B cell (primary cell): ENCODE results near the gene LGI4. TPM values are rescaled to one million over a fixed set of nuclear protein-coding genes. Genes with fewer than 3 reads are reported as not detected.

ENCODE experiments used
- ATAC-seq: fragments of 200-7000 bp; cut with Tn5 transposase; one replicate; pipeline ENCODE4 v1.10.0; 2021; ENCODE audit warnings: low read depth, mild to moderate bottlenecking, moderate number of reproducible peaks, moderate library complexity
- CTCF ChIA-PET: fragments of 350-600 bp; sonication (Branson Sonifier 250); formaldehyde crosslinking; loops from one replicate; lab custom pipeline; 2021; ENCODE audit warnings: antibody characterized with exemption, inconsistent platforms; lab: Charles Lee
- POLR2A ChIA-PET: fragments of 350-600 bp; sonication (Branson Sonifier 250); formaldehyde crosslinking; loops from one replicate; lab custom pipeline; 2021; ENCODE audit warnings: antibody characterized with exemption; lab: Charles Lee
- DNase-seq: peaks from one replicate; pipeline ENCODE4 v3.0.0; 2013
- H2AFZ ChIP-seq: 2 replicates; pipeline ENCODE4 v1.6.1; 2012; ENCODE audit warnings: mild to moderate bottlenecking, low read depth, low read length; ENCODE audit not compliant: insufficient read depth, poor library complexity, severe bottlenecking
- H3K27ac ChIP-seq, 2 donors: 1 replicate in 1 of 2; 2 replicates in 1 of 2; pipeline ENCODE4 v1.5.1; 2012 to 2013; ENCODE audit warnings: low read length in 2 of 2, mild to moderate bottlenecking in 2 of 2, moderate library complexity in 1 of 2
- H3K27me3 ChIP-seq, 4 experiments: fragments of 200-600 bp in 1 of 4; sonication (generic) in 1 of 4; replicated peaks in 1 of 4; 1 replicate in 2 of 4; 2 replicates in 2 of 4; pipeline versions ENCODE4 v1.6.1 to v1.7.0; 2013 to 2016; ENCODE audit warnings: low read length in 3 of 4, mild to moderate bottlenecking in 2 of 4, mixed read lengths in 1 of 4, moderate library complexity in 1 of 4; ENCODE audit not compliant: insufficient read depth in 4 of 4, control insufficient read depth in 3 of 4; ENCODE audit errors: control extremely low read depth in 1 of 4
- H3K36me3 ChIP-seq, 2 experiments: replicated peaks in 1 of 2; 1 replicate in 1 of 2; 2 replicates in 1 of 2; pipeline versions ENCODE4 v1.6.1 to v1.7.1; 2013; ENCODE audit warnings: low read length in 1 of 2; ENCODE audit not compliant: insufficient read depth in 2 of 2, control insufficient read depth in 1 of 2; ENCODE audit errors: control extremely low read depth in 1 of 2, extremely low read depth in 1 of 2
- H3K4me1 ChIP-seq, 2 donors: fragments of 200-600 bp in 1 of 2; sonication (generic) in 1 of 2; 1 replicate in 1 of 2; 2 replicates in 1 of 2; pipeline versions ENCODE4 v1.5.1 to v1.6.1; 2013 to 2017; ENCODE audit warnings: low read length in 2 of 2; ENCODE audit not compliant: control insufficient read depth in 2 of 2, insufficient read depth in 2 of 2
- H3K4me2 ChIP-seq: replicated peaks from 2 replicates; pipeline ENCODE3; 2012; ENCODE audit warnings: mild to moderate bottlenecking, low read depth, low read length; ENCODE audit not compliant: poor library complexity, severe bottlenecking
- H3K4me3 ChIP-seq, 5 experiments: fragments of 200-600 bp in 1 of 5; sonication (generic) in 1 of 5; 1 replicate in 3 of 5; 2 replicates in 2 of 5; pipeline versions ENCODE4 v1.5.1 to v1.7.0; 2011 to 2016; ENCODE audit warnings: low read length in 4 of 5, mild to moderate bottlenecking in 4 of 5, low read depth in 2 of 5, control low read depth in 1 of 5, moderate library complexity in 1 of 5; ENCODE audit not compliant: insufficient read depth in 1 of 5; ENCODE audit errors: control extremely low read depth in 1 of 5, extremely low read depth in 1 of 5
- H3K79me2 ChIP-seq: fragments of 200-600 bp; sonication (generic); one replicate; pipeline ENCODE4 v1.6.0; 2016; ENCODE audit warnings: low read length; ENCODE audit not compliant: control insufficient read depth, insufficient read depth
- H3K9ac ChIP-seq: fragments of 200-600 bp; sonication (generic); 2 replicates; pipeline ENCODE4 v1.6.1; 2017; ENCODE audit warnings: mild to moderate bottlenecking, low read length, moderate library complexity
- H3K9me3 ChIP-seq, 3 donors: one replicate each; pipeline versions ENCODE4 v1.6.1 to v1.7.1; 2013; ENCODE audit warnings: low read length in 2 of 3; ENCODE audit not compliant: control insufficient read depth in 2 of 3, insufficient read depth in 1 of 3; ENCODE audit errors: control extremely low read depth in 1 of 3
- H4K20me1 ChIP-seq: 2 replicates; pipeline ENCODE4 v1.6.0; 2012; ENCODE audit warnings: mild to moderate bottlenecking, low read length; ENCODE audit not compliant: insufficient read depth, control insufficient read depth, poor library complexity, severe bottlenecking
- H3K27ac Mint-ChIP-seq: one replicate; pipeline ENCODE4 v1.8.0; 2021; ENCODE audit warnings: mixed read lengths
- H3K27me3 Mint-ChIP-seq: one replicate; pipeline ENCODE4 v1.8.0; 2021; ENCODE audit warnings: mixed read lengths
- H3K4me1 Mint-ChIP-seq: one replicate; pipeline ENCODE4 v1.8.0; 2021; ENCODE audit warnings: mixed read lengths
- H3K4me3 Mint-ChIP-seq: one replicate; pipeline ENCODE4 v1.8.0; 2021; ENCODE audit warnings: mixed read lengths
- H3K9me3 Mint-ChIP-seq: one replicate; pipeline ENCODE4 v1.8.0; 2022; ENCODE audit warnings: mixed read lengths; ENCODE audit not compliant: insufficient read depth
- EZH2 ChIP-seq: IDR thresholded peaks from 2 replicates; pipeline ENCODE4 v1.6.1; 2012; ENCODE audit warnings: borderline replicate concordance, low read depth, mild to moderate bottlenecking, moderate library complexity, low read length; ENCODE audit not compliant: insufficient read depth, poor library complexity, severe bottlenecking
- WGBS: methylation state at CpG from one replicate; pipeline ENCODE4 v1.1.5; 2013; ENCODE audit warnings: missing lambda C conversion rate; ENCODE audit not compliant: insufficient coverage; 5-methylcytosine and 5-hydroxymethylcytosine counted together
- intact Hi-C: fragments of 100-400 bp; cut with micrococcal nuclease; formaldehyde crosslinking; loops from one replicate; pipeline ENCODE4 v1.10.0; 2022
- polyA plus RNA-seq: library from polyadenylated mRNA; depleted of rRNA; stranded (reverse); fragments of >200 nt; gene quantifications from 2 replicates; pipeline ENCODE4 v1.2.3, GENCODE V29; 2012
- total RNA-seq, 2 donors: library from RNA; stranded (reverse); fragments of 120-200 nt in 1 of 2; gene quantifications; 1 replicate in 1 of 2; 2 replicates in 1 of 2; pipeline versions ENCODE4 v1.2.3 to v1.2.4, GENCODE V29; 2013 to 2022
- TF ChIP-seq, protein P1 (sequence below): fragments of 200-600 bp; IDR thresholded peaks from one replicate; pipeline ENCODE4 v1.8.0; 2022; ENCODE audit warnings: antibody characterized with exemption, mild to moderate bottlenecking

Gene LGI4
- total and polyA plus RNA-seq, 2 donors (not counting 1 experiment from before 2014, with no cell fraction given), result 0.40 to 0.59 TPM

GRCh38 chr19:35162471-35163326 is 27.8 kb upstream of the LGI4 start:
- 100% methylated on average over 4 of the region's 6 CpGs for WGBS
- Mint-ChIP-seq H3K4me3 (no peak overlapping the region), H3K27ac (peak overlapping the region; percentile 32), H3K9me3 (no peaks in the 10 kb centered on the region), H3K27me3 (no peaks in the 10 kb centered on the region), H3K4me1 (peaks cover 35% of the 10 kb centered on the region)
- H3K9ac ChIP-seq, result no peak overlapping the region
- H4K20me1 ChIP-seq, result peaks cover 30% of the 10 kb centered on the region
- no peak overlapping the region for H3K4me2 ChIP-seq
- CTCF ChIA-PET, result interaction anchor here (0.7 to 2.0 kb wide), 4 partner anchors 9 to 17 kb away, joined by 3 to 5 read pairs (median 3); partner anchors contain the start of gene FXYD5
- peaks cover 18 to 19% of the 10 kb centered on the region in 2 donors for H3K4me1 ChIP-seq
- DNase-seq, result no peak
- H2AFZ ChIP-seq, result no peak overlapping the region
- no peak overlapping the region for H3K4me3 ChIP-seq
- H3K27ac ChIP-seq, result no peak overlapping the region
- peaks cover 0 to 18% (median 7%) of the 10 kb centered on the region in 3 donors for H3K9me3 ChIP-seq
- intact Hi-C loops, result no loop called here
- H3K79me2 ChIP-seq, result peaks cover 10% of the 10 kb centered on the region
- TF ChIP-seq, protein P1, sequence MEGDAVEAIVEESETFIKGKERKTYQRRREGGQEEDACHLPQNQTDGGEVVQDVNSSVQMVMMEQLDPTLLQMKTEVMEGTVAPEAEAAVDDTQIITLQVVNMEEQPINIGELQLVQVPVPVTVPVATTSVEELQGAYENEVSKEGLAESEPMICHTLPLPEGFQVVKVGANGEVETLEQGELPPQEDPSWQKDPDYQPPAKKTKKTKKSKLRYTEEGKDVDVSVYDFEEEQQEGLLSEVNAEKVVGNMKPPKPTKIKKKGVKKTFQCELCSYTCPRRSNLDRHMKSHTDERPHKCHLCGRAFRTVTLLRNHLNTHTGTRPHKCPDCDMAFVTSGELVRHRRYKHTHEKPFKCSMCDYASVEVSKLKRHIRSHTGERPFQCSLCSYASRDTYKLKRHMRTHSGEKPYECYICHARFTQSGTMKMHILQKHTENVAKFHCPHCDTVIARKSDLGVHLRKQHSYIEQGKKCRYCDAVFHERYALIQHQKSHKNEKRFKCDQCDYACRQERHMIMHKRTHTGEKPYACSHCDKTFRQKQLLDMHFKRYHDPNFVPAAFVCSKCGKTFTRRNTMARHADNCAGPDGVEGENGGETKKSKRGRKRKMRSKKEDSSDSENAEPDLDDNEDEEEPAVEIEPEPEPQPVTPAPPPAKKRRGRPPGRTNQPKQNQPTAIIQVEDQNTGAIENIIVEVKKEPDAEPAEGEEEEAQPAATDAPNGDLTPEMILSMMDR, result no peak
- TF ChIP-seq EZH2, result no peak
- no peak for ATAC-seq
- H3K36me3 ChIP-seq, result peaks cover 10 to 99% of the 10 kb centered on the region in 2 experiments
- POLR2A ChIA-PET, result interaction anchor here (0.7 kb wide), 2 partner anchors 8 to 591 kb away, joined by 4 to 5 read pairs; partner anchors contain the start of gene FXYD5
- no peaks in the 10 kb centered on the region for H3K27me3 ChIP-seq

- H3K27ac Mint-ChIP-seq, result no peak overlapping the region
- intact Hi-C loops, result no loop called here
- ATAC-seq, result no peak
Measured at GRCh38 chr19:35161434-35161743, 26.5 kb upstream of the LGI4 start.

More at GRCh38 chr19:35161434-35161743, 26.5 kb upstream of the LGI4 start:
- no peak overlapping the region for H3K4me2 ChIP-seq
- H3K4me1 ChIP-seq, result peaks cover 9% of the 10 kb centered on the region in 2 donors
- no peaks in the 10 kb centered on the region for H3K27me3 Mint-ChIP-seq
- no peak overlapping the region for H3K9ac ChIP-seq
- peaks cover 0 to 17% (median 7%) of the 10 kb centered on the region in 3 donors for H3K9me3 ChIP-seq
- TF ChIP-seq EZH2, result no peak
- TF ChIP-seq, protein P1, result no peak
- H3K4me3 Mint-ChIP-seq, result no peak overlapping the region
- POLR2A ChIA-PET, result no interaction called here
- no peak overlapping the region for H3K4me3 ChIP-seq
- H2AFZ ChIP-seq, result no peak overlapping the region
- H4K20me1 ChIP-seq, result peaks cover 43% of the 10 kb centered on the region
- no peaks in the 10 kb centered on the region for H3K9me3 Mint-ChIP-seq
- peaks cover 14 to 99% of the 10 kb centered on the region in 2 experiments for H3K36me3 ChIP-seq
- DNase-seq, result no peak
- H3K27ac ChIP-seq, result no peak overlapping the region
- 92% methylated on average over 2 of the region's 2 CpGs for WGBS
- CTCF ChIA-PET, result interaction anchor here (2.0 kb wide), 1 partner anchor 9 kb away, joined by 5 read pairs; no protein-coding TSS in a partner anchor
- H3K27me3 ChIP-seq, result no peaks in the 10 kb centered on the region
- peaks cover 28% of the 10 kb centered on the region for H3K4me1 Mint-ChIP-seq
- peaks cover 23% of the 10 kb centered on the region for H3K79me2 ChIP-seq
